ENCODE measurements around the gene SQSTM1. TPM values are rescaled to one million over a fixed set of nuclear protein-coding genes. Genes with fewer than 3 reads are reported as not detected.
"Not testable (repeated sequence)": the region's sequence is repeated elsewhere in the genome, so short reads cannot be mapped to it uniquely, and the experiment has no call there.

SQSTM1 gene
- polyA plus RNA-seq (ENCODE audit: insufficient read length), result 74.0 TPM

GRCh38 chr5:179820483-179821297, at the start of gene SQSTM1:
Gene SQSTM1 (plus strand): TSS chr5:179820905. CDS start chr5:179820937, 32 bp downstream.
- peak; percentile 91 for DNase-seq

GRCh38 chr5:179771311-179771895, 49.3 kb upstream of the SQSTM1 start:
- no peak for DNase-seq

- no peak for DNase-seq
These were observed 48.4 kb upstream of the SQSTM1 start for GRCh38 chr5:179772351-179772750.

- DNase-seq, result no peak
These were observed 47.0 kb upstream of the SQSTM1 start for GRCh38 chr5:179773686-179774040.

- DNase-seq, result no peak
These were observed 46.3 kb upstream of the SQSTM1 start for GRCh38 chr5:179774442-179774841.

- no peak for DNase-seq
These were observed 44.2 kb upstream of the SQSTM1 start for GRCh38 chr5:179776411-179776938.

GRCh38 chr5:179777456-179777855, 43.2 kb upstream of the SQSTM1 start:
- DNase-seq, result no peak

- no peak for DNase-seq
These were observed 42.8 kb upstream of the SQSTM1 start for GRCh38 chr5:179777909-179778308.

- no peak for DNase-seq
These were observed 42.1 kb upstream of the SQSTM1 start for GRCh38 chr5:179778591-179778990.

GRCh38 chr5:179779826-179780225, 40.9 kb upstream of the SQSTM1 start:
- DNase-seq, result no peak

GRCh38 chr5:179780362-179780761, 40.3 kb upstream of the SQSTM1 start:
- no peak for DNase-seq

GRCh38 chr5:179781846-179782245, 38.9 kb upstream of the SQSTM1 start:
- no peak for DNase-seq

- no peak for DNase-seq
These were observed 37.6 kb upstream of the SQSTM1 start for GRCh38 chr5:179783128-179783527.

- no peak for DNase-seq
These were observed 33.8 kb upstream of the SQSTM1 start for GRCh38 chr5:179786861-179787260.

- no peak for DNase-seq
These were observed 32.4 kb upstream of the SQSTM1 start for GRCh38 chr5:179788193-179788854.

GRCh38 chr5:179789278-179789677, 31.4 kb upstream of the SQSTM1 start:
- DNase-seq, result not testable (repeated sequence)

GRCh38 chr5:179791881-179792611, 28.7 kb upstream of the SQSTM1 start:
- DNase-seq, result no peak

- no peak for DNase-seq
These were observed 27.9 kb upstream of the SQSTM1 start for GRCh38 chr5:179792612-179793467.

- DNase-seq, result no peak
These were observed 27.1 kb upstream of the SQSTM1 start, which contains the start of gene LTC4S for GRCh38 chr5:179793468-179794139. Gene LTC4S (plus strand): TSS chr5:179793986. CDS start chr5:179794081, 95 bp downstream.

GRCh38 chr5:179794171-179794570, 26.5 kb upstream of the SQSTM1 start:
- DNase-seq, result no peak

GRCh38 chr5:179794575-179794974, 26.1 kb upstream of the SQSTM1 start:
- no peak for DNase-seq

Data from hindlimb muscle (tissue), 1 donor.